Measurements from ENCODE around the gene TVP23A. TPM values are rescaled to one million over a fixed set of nuclear protein-coding genes. Genes with fewer than 3 reads are reported as not detected.

The TVP23A gene
- polyA plus RNA-seq, 3 donors = 0.06 to 0.17 (median 0.08) TPM

GRCh38 chr16:10740845-10741208 lies 77.8 kb downstream of the TVP23A start:
- Mint-ChIP-seq H3K4me3 (no peak overlapping the region), H3K9me3 (peaks cover 0 to 2% (median 0%) of the 10 kb centered on the region in 7 donors), H3K27me3 (ENCODE audit: low read depth in 3 of 3) (peaks cover 0 to 5% (median 2%) of the 10 kb centered on the region in 3 donors), H3K4me1 (peaks cover 43% of the 10 kb centered on the region), H3K36me3 (peaks cover 8 to 12% of the 10 kb centered on the region in 2 donors), H3K27ac (peak overlapping the region in 3 of 7 donors; percentile 47 to 70 (median 66))
- no peak overlapping the region for H3K27ac ChIP-seq (ENCODE audit: low read depth in 1 of 2, low read length in 2 of 2)
- H3K4me2 ChIP-seq (replicated peaks; ENCODE audit: extremely low read depth, low read length, poor library complexity, severe bottlenecking) = no peak overlapping the region
- H3K79me2 ChIP-seq (ENCODE audit: insufficient read depth, low read length) = peaks cover 17% of the 10 kb centered on the region
- H3K36me3 ChIP-seq (replicated peaks in 1 of 2; ENCODE audit: control insufficient read depth in 1 of 2, insufficient read depth in 2 of 2, low read length in 2 of 2) = peaks cover 0 to 2% of the 10 kb centered on the region in 2 donors
- intact Hi-C loops (cut with micrococcal nuclease) = loop anchor here (5.0 to 10.0 kb wide), 3 partner anchors 154 to 204 kb away; partner anchors contain the start of genes CLEC16A (in 1 of the 2) and DEXI (in 1 of the 2)
- WGBS (ENCODE audit: insufficient coverage) = 100% methylated on average over 1 of the region's 2 CpGs
- no peak overlapping the region for H3K4me3 ChIP-seq (replicated peaks in 1 of 3; ENCODE audit: low read depth in 2 of 3, low read length in 3 of 3)
- peaks cover 40 to 49% of the 10 kb centered on the region in 2 donors for H3K4me1 ChIP-seq (ENCODE audit: control insufficient read depth in 1 of 2, insufficient read depth in 2 of 2, low read length in 2 of 2)
- no peaks in the 10 kb centered on the region for H3K9me3 ChIP-seq (replicated peaks in 1 of 2; ENCODE audit: control insufficient read depth in 1 of 2, insufficient read depth in 1 of 2, low read length in 2 of 2)
- H3K9ac ChIP-seq (ENCODE audit: insufficient read depth, low read length, poor library complexity, severe bottlenecking) = no peak overlapping the region
- H4K20me1 ChIP-seq (ENCODE audit: insufficient read depth, low read length) = no peaks in the 10 kb centered on the region
- no peak overlapping the region for H2AFZ ChIP-seq (ENCODE audit: insufficient read depth, low read depth, low read length, poor library complexity, severe bottlenecking)
- TF ChIP-seq CTCF (IDR thresholded peaks at IDR 0.05) = no peak
- H3K27me3 ChIP-seq (ENCODE audit: control insufficient read depth in 2 of 2, insufficient read depth in 2 of 2, low read length in 2 of 2) = no peaks in the 10 kb centered on the region
- no peak for DNase-seq

GRCh38 chr16:10740000-10740844 lies 78.4 kb downstream of the TVP23A start:
- Mint-ChIP-seq H3K27ac (peak overlapping the region in 5 of 7 donors; percentile 47 to 73 (median 66)), H3K4me1 (peaks cover 37% of the 10 kb centered on the region), H3K9me3 (peaks cover 0 to 2% (median 0%) of the 10 kb centered on the region in 7 donors), H3K36me3 (peaks cover 2 to 6% of the 10 kb centered on the region in 2 donors), H3K27me3 (ENCODE audit: low read depth in 3 of 3) (peaks cover 0 to 5% (median 2%) of the 10 kb centered on the region in 3 donors), H3K4me3 (no peak overlapping the region)
- H4K20me1 ChIP-seq (ENCODE audit: insufficient read depth, low read length) = no peaks in the 10 kb centered on the region
- H3K9ac ChIP-seq (ENCODE audit: insufficient read depth, low read length, poor library complexity, severe bottlenecking) = no peak overlapping the region
- no peak overlapping the region for H3K4me2 ChIP-seq (replicated peaks; ENCODE audit: extremely low read depth, low read length, poor library complexity, severe bottlenecking)
- peaks cover 11% of the 10 kb centered on the region for H3K79me2 ChIP-seq (ENCODE audit: insufficient read depth, low read length)
- 94% methylated on average over 5 of the region's 10 CpGs for WGBS (ENCODE audit: insufficient coverage)
- no peaks in the 10 kb centered on the region for H3K9me3 ChIP-seq (replicated peaks in 1 of 2; ENCODE audit: control insufficient read depth in 1 of 2, insufficient read depth in 1 of 2, low read length in 2 of 2)
- intact Hi-C loops (cut with micrococcal nuclease) = loop anchor here (5.0 to 10.0 kb wide), 4 partner anchors 108 to 205 kb away; partner anchors contain the start of genes CLEC16A (in 1 of the 2) and DEXI (in 1 of the 2)
- H3K4me3 ChIP-seq (replicated peaks in 1 of 3; ENCODE audit: low read depth in 2 of 3, low read length in 3 of 3) = no peak overlapping the region
- peaks cover 40 to 44% of the 10 kb centered on the region in 2 donors for H3K4me1 ChIP-seq (ENCODE audit: control insufficient read depth in 1 of 2, insufficient read depth in 2 of 2, low read length in 2 of 2)
- H3K36me3 ChIP-seq (replicated peaks in 1 of 2; ENCODE audit: control insufficient read depth in 1 of 2, insufficient read depth in 2 of 2, low read length in 2 of 2) = no peaks in the 10 kb centered on the region
- H2AFZ ChIP-seq (ENCODE audit: insufficient read depth, low read depth, low read length, poor library complexity, severe bottlenecking) = no peak overlapping the region
- no peak overlapping the region for H3K27ac ChIP-seq (ENCODE audit: low read depth in 1 of 2, low read length in 2 of 2)
- H3K27me3 ChIP-seq (ENCODE audit: control insufficient read depth in 2 of 2, insufficient read depth in 2 of 2, low read length in 2 of 2) = no peaks in the 10 kb centered on the region
- TF ChIP-seq CTCF (IDR thresholded peaks at IDR 0.05) = no peak
- no peak for DNase-seq
